Testis (tissue), 2 donors: ENCODE data around the gene GRIA4.

Experiments used
- POLR2A ChIP-seq: fragments of 450-650 bp; IDR thresholded peaks from one replicate; pipeline ENCODE4 v1.6.1; 2017; ENCODE audit warnings: antibody characterized with exemption, mild to moderate bottlenecking, moderate library complexity
- TF ChIP-seq, protein P1 (sequence below), 3 experiments: fragments of 450-650 bp in 2 of 3; fragments of 200-600 bp in 1 of 3; sonication (generic) in 1 of 3; IDR thresholded peaks; one replicate each; pipeline ENCODE4 v1.5.1; 2016 to 2019; ENCODE audit warnings: antibody characterized with exemption in 3 of 3, mild to moderate bottlenecking in 2 of 3, moderate library complexity in 1 of 3

GRCh38 chr11:105648762-105649161, 38.9 kb downstream of the GRIA4 start:
- TF ChIP-seq, protein P1, sequence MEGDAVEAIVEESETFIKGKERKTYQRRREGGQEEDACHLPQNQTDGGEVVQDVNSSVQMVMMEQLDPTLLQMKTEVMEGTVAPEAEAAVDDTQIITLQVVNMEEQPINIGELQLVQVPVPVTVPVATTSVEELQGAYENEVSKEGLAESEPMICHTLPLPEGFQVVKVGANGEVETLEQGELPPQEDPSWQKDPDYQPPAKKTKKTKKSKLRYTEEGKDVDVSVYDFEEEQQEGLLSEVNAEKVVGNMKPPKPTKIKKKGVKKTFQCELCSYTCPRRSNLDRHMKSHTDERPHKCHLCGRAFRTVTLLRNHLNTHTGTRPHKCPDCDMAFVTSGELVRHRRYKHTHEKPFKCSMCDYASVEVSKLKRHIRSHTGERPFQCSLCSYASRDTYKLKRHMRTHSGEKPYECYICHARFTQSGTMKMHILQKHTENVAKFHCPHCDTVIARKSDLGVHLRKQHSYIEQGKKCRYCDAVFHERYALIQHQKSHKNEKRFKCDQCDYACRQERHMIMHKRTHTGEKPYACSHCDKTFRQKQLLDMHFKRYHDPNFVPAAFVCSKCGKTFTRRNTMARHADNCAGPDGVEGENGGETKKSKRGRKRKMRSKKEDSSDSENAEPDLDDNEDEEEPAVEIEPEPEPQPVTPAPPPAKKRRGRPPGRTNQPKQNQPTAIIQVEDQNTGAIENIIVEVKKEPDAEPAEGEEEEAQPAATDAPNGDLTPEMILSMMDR (IDR thresholded peaks at IDR 0.05) = no peak
- TF ChIP-seq POLR2A = no peak
